Measurements from ENCODE around the gene NEIL3.

Gene NEIL3

DNA sequence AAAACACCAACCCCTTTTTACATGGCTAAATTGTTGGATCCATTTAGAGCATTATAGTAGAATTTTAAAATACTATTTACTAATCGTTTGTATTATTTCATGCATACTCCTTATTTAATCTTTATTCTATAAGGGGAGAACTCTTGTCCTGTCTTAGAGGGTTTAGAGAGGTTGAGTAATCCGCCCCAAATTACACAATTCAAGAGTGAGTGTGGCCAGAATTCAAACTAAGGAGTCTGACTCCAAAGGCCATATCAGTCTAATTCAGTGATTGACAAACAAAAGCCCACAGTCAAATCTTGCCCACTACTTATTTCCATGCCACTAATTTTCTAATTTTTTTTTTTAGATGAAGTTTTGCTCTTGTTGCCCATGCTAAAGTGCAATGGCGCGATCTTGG is 33.7 kb upstream of the NEIL3 start:
- H2BK5ac ChIP-seq (ENCODE audit: low read depth, low read length, poor library complexity): no peak overlapping the region
- no peak overlapping the region for H3K23ac ChIP-seq (ENCODE audit: low read length)
- H3K9ac ChIP-seq (ENCODE audit: low read length): no peak overlapping the region
- H3K4me2 ChIP-seq (ENCODE audit: low read length): no peak overlapping the region
- no peak overlapping the region for H4K8ac ChIP-seq (ENCODE audit: low read depth, low read length)
- H3K4me1 ChIP-seq (ENCODE audit: control insufficient read depth in 1 of 2, insufficient read depth in 2 of 2, low read length in 2 of 2): no peaks in the 10 kb centered on the region
- H3K4ac ChIP-seq (ENCODE audit: low read depth, low read length): no peak overlapping the region
- H2BK120ac ChIP-seq (ENCODE audit: insufficient read depth, low read length, poor library complexity): no peak overlapping the region
- no peak overlapping the region for H3K27ac ChIP-seq (ENCODE audit: low read depth, low read length)
- H2AFZ ChIP-seq (ENCODE audit: insufficient read depth, low read length, poor library complexity): no peak overlapping the region
- H4K91ac ChIP-seq (ENCODE audit: low read depth, low read length): no peak overlapping the region
- H3K4me3 ChIP-seq (ENCODE audit: low read depth, low read length): no peak overlapping the region
- DNase-seq: no peak
- H3K18ac ChIP-seq (ENCODE audit: low read length): no peak overlapping the region
- H3K79me2 ChIP-seq (ENCODE audit: control insufficient read depth, insufficient read depth, low read length, poor library complexity): no peaks in the 10 kb centered on the region
- no CpG with 5 or more reads among the region's 4 CpGs for WGBS (ENCODE audit: extremely low coverage, insufficient coverage, insufficient read length)
- H2AK5ac ChIP-seq (ENCODE audit: low read length): no peak overlapping the region
- no peaks in the 10 kb centered on the region for H3K27me3 ChIP-seq (ENCODE audit: insufficient read depth, low read length)
- H3K14ac ChIP-seq (ENCODE audit: low read length): no peak overlapping the region
- H3K36me3 ChIP-seq (ENCODE audit: control insufficient read depth in 1 of 2, insufficient read depth in 2 of 2, low read length in 2 of 2): no peaks in the 10 kb centered on the region
- no peaks in the 10 kb centered on the region for H3K79me1 ChIP-seq (ENCODE audit: low read length)
- H3K9me3 ChIP-seq (ENCODE audit: insufficient read depth, low read depth, low read length): no peaks in the 10 kb centered on the region
- H2BK12ac ChIP-seq (ENCODE audit: low read length): no peak overlapping the region
- no peak overlapping the region for H4K12ac ChIP-seq (ENCODE audit: low read depth, low read length)

DNA sequence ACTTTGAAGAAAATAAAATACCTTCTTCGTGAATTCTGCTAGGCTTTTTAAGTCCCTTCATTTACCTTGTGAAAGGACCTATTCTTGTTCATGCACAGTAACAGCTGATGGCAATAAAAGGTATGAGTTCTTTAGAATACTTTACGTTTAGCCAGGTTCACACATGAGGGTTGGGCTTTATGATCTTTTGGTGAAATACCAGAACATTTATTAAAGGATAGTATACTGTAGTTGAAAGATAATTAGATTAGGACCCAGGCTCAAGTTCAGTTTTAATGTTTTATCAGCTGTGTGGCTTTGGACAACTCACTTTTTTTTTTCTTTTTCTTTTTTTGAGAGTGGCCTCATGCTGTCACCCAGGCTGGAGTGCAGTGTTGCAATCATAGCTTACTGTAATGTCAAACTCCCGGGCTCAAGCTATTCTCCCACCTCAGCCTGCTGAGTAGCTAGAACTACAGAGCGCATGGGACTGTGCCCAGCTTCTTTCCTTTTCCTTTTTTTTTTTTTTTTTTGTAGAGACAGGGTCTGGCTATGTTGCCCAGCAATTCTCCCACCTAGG is 28.2 kb upstream of the NEIL3 start:
- no peak overlapping the region for H3K23ac ChIP-seq (ENCODE audit: low read length)
- no CpG with 5 or more reads among the region's 4 CpGs for WGBS (ENCODE audit: extremely low coverage, insufficient coverage, insufficient read length)
- no peak overlapping the region for H4K12ac ChIP-seq (ENCODE audit: low read depth, low read length)
- H2BK5ac ChIP-seq (ENCODE audit: low read depth, low read length, poor library complexity): no peak overlapping the region
- no peak overlapping the region for H2AK5ac ChIP-seq (ENCODE audit: low read length)
- H2BK120ac ChIP-seq (ENCODE audit: insufficient read depth, low read length, poor library complexity): no peak overlapping the region
- H3K4me2 ChIP-seq (ENCODE audit: low read length): no peak overlapping the region
- no peaks in the 10 kb centered on the region for H3K79me1 ChIP-seq (ENCODE audit: low read length)
- no peak overlapping the region for H3K27ac ChIP-seq (ENCODE audit: low read depth, low read length)
- H3K4me3 ChIP-seq (ENCODE audit: low read depth, low read length): no peak overlapping the region
- no peak overlapping the region for H3K18ac ChIP-seq (ENCODE audit: low read length)
- no peaks in the 10 kb centered on the region for H3K4me1 ChIP-seq (ENCODE audit: control insufficient read depth in 1 of 2, insufficient read depth in 2 of 2, low read length in 2 of 2)
- H3K14ac ChIP-seq (ENCODE audit: low read length): no peak overlapping the region
- no peak overlapping the region for H4K8ac ChIP-seq (ENCODE audit: low read depth, low read length)
- no peaks in the 10 kb centered on the region for H3K79me2 ChIP-seq (ENCODE audit: control insufficient read depth, insufficient read depth, low read length, poor library complexity)
- DNase-seq: no peak
- no peak overlapping the region for H2AFZ ChIP-seq (ENCODE audit: insufficient read depth, low read length, poor library complexity)
- no peaks in the 10 kb centered on the region for H3K36me3 ChIP-seq (ENCODE audit: control insufficient read depth in 1 of 2, insufficient read depth in 2 of 2, low read length in 2 of 2)
- no peak overlapping the region for H3K9ac ChIP-seq (ENCODE audit: low read length)
- no peaks in the 10 kb centered on the region for H3K27me3 ChIP-seq (ENCODE audit: insufficient read depth, low read length)
- H3K4ac ChIP-seq (ENCODE audit: low read depth, low read length): no peak overlapping the region
- H3K9me3 ChIP-seq (ENCODE audit: insufficient read depth, low read depth, low read length): no peaks in the 10 kb centered on the region
- H2BK12ac ChIP-seq (ENCODE audit: low read length): no peak overlapping the region
- H4K91ac ChIP-seq (ENCODE audit: low read depth, low read length): no peak overlapping the region

- H3K23ac ChIP-seq (ENCODE audit: low read length): no peak overlapping the region
- H3K14ac ChIP-seq (ENCODE audit: low read length): no peak overlapping the region
- H3K9ac ChIP-seq (ENCODE audit: low read length): no peak overlapping the region
- H4K12ac ChIP-seq (ENCODE audit: low read depth, low read length): no peak overlapping the region
- H3K27ac ChIP-seq (ENCODE audit: low read depth, low read length): no peak overlapping the region
- no peaks in the 10 kb centered on the region for H3K4me1 ChIP-seq (ENCODE audit: control insufficient read depth in 1 of 2, insufficient read depth in 2 of 2, low read length in 2 of 2)
- no peak overlapping the region for H2AFZ ChIP-seq (ENCODE audit: insufficient read depth, low read length, poor library complexity)
- no peak overlapping the region for H2BK5ac ChIP-seq (ENCODE audit: low read depth, low read length, poor library complexity)
- no peak overlapping the region for H2BK12ac ChIP-seq (ENCODE audit: low read length)
- no peak overlapping the region for H2BK120ac ChIP-seq (ENCODE audit: insufficient read depth, low read length, poor library complexity)
- no peak overlapping the region for H3K4me3 ChIP-seq (ENCODE audit: low read depth, low read length)
- H3K18ac ChIP-seq (ENCODE audit: low read length): no peak overlapping the region
- no peaks in the 10 kb centered on the region for H3K36me3 ChIP-seq (ENCODE audit: control insufficient read depth in 1 of 2, insufficient read depth in 2 of 2, low read length in 2 of 2)
- no peak overlapping the region for H2AK5ac ChIP-seq (ENCODE audit: low read length)
- no peak overlapping the region for H3K4ac ChIP-seq (ENCODE audit: low read depth, low read length)
- no peak overlapping the region for H4K91ac ChIP-seq (ENCODE audit: low read depth, low read length)
- DNase-seq: no peak
- no peaks in the 10 kb centered on the region for H3K27me3 ChIP-seq (ENCODE audit: insufficient read depth, low read length)
- H3K79me1 ChIP-seq (ENCODE audit: low read length): no peaks in the 10 kb centered on the region
- no peak overlapping the region for H4K8ac ChIP-seq (ENCODE audit: low read depth, low read length)
- H3K9me3 ChIP-seq (ENCODE audit: insufficient read depth, low read depth, low read length): no peaks in the 10 kb centered on the region
- WGBS (ENCODE audit: extremely low coverage, insufficient coverage, insufficient read length): no CpG with 5 or more reads among the region's 5 CpGs
- H3K4me2 ChIP-seq (ENCODE audit: low read length): no peak overlapping the region
- no peaks in the 10 kb centered on the region for H3K79me2 ChIP-seq (ENCODE audit: control insufficient read depth, insufficient read depth, low read length, poor library complexity)
Measured at GRCh38 chr4:177282284-177282835, 27.3 kb upstream of the NEIL3 start.

DNA sequence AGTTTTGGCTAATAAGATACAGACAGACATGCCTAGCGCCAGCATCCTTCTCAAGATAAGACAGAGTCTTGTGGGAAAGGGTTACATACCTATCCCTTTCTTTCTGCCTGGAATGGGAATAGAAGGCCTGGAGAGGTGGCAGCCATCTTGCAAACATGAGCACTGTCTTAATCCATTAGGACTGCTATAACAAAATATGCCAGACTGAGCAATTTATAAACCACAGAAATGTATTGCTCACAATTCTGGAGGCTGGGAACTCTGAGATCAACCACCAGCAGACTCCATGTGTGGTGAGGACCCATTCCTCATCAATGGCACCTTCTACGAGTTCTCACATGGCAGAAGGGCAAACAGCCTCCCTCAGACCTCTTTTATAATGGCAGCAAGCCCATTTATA is 26.5 kb upstream of the NEIL3 start:
- no peak overlapping the region for H2BK12ac ChIP-seq (ENCODE audit: low read length)
- no peak overlapping the region for H3K4ac ChIP-seq (ENCODE audit: low read depth, low read length)
- H2BK5ac ChIP-seq (ENCODE audit: low read depth, low read length, poor library complexity): no peak overlapping the region
- H2AK5ac ChIP-seq (ENCODE audit: low read length): no peak overlapping the region
- no peaks in the 10 kb centered on the region for H3K36me3 ChIP-seq (ENCODE audit: control insufficient read depth in 1 of 2, insufficient read depth in 2 of 2, low read length in 2 of 2)
- no peak overlapping the region for H3K18ac ChIP-seq (ENCODE audit: low read length)
- H3K79me2 ChIP-seq (ENCODE audit: control insufficient read depth, insufficient read depth, low read length, poor library complexity): no peaks in the 10 kb centered on the region
- H3K4me1 ChIP-seq (ENCODE audit: control insufficient read depth in 1 of 2, insufficient read depth in 2 of 2, low read length in 2 of 2): no peaks in the 10 kb centered on the region
- DNase-seq: no peak
- H3K9me3 ChIP-seq (ENCODE audit: insufficient read depth, low read depth, low read length): no peaks in the 10 kb centered on the region
- H3K4me2 ChIP-seq (ENCODE audit: low read length): no peak overlapping the region
- H3K4me3 ChIP-seq (ENCODE audit: low read depth, low read length): no peak overlapping the region
- no peak overlapping the region for H3K9ac ChIP-seq (ENCODE audit: low read length)
- H3K27ac ChIP-seq (ENCODE audit: low read depth, low read length): no peak overlapping the region
- no peak overlapping the region for H2BK120ac ChIP-seq (ENCODE audit: insufficient read depth, low read length, poor library complexity)
- H2AFZ ChIP-seq (ENCODE audit: insufficient read depth, low read length, poor library complexity): no peak overlapping the region
- WGBS (ENCODE audit: extremely low coverage, insufficient coverage, insufficient read length): no CpG with 5 or more reads among the region's 2 CpGs
- H3K14ac ChIP-seq (ENCODE audit: low read length): no peak overlapping the region
- H4K12ac ChIP-seq (ENCODE audit: low read depth, low read length): no peak overlapping the region
- no peak overlapping the region for H4K91ac ChIP-seq (ENCODE audit: low read depth, low read length)
- H3K79me1 ChIP-seq (ENCODE audit: low read length): no peaks in the 10 kb centered on the region
- H4K8ac ChIP-seq (ENCODE audit: low read depth, low read length): no peak overlapping the region
- no peak overlapping the region for H3K23ac ChIP-seq (ENCODE audit: low read length)
- H3K27me3 ChIP-seq (ENCODE audit: insufficient read depth, low read length): no peaks in the 10 kb centered on the region

Measured in trophoblast cell (in vitro differentiated cells and primary cell).